Fibroblast of lung (primary cell): ENCODE results near the gene MS4A4E. TPM values are rescaled to one million over a fixed set of nuclear protein-coding genes. Genes with fewer than 3 reads are reported as not detected.

Experiments
- DNase-seq, 2 donors: peaks; one replicate each; pipeline versions ENCODE4 v3.0.0 to v3.0.0-alpha.2; 2010; ENCODE audit warnings: low read depth in 2 of 2
- H2AFZ ChIP-seq: 2 replicates; pipeline ENCODE4 v1.5.1; 2012; ENCODE audit warnings: low read length, control low read depth, inconsistent platforms
- H3K27ac ChIP-seq: 2 replicates; pipeline ENCODE4 v1.5.1; 2011; ENCODE audit warnings: low read length, control low read depth; ENCODE audit not compliant: insufficient read depth
- H3K27me3 ChIP-seq: 2 replicates; pipeline ENCODE4 v1.5.1; 2011; ENCODE audit warnings: mild to moderate bottlenecking, low read length; ENCODE audit not compliant: control insufficient read depth, insufficient read depth
- H3K36me3 ChIP-seq: 2 replicates; pipeline ENCODE4 v1.5.1; 2011; ENCODE audit warnings: low read length; ENCODE audit not compliant: control insufficient read depth, insufficient read depth
- H3K4me1 ChIP-seq: 2 replicates; pipeline ENCODE4 v1.5.1; 2011; ENCODE audit warnings: low read length; ENCODE audit not compliant: control insufficient read depth, insufficient read depth; ENCODE audit errors: extremely low read depth
- H3K4me2 ChIP-seq: 2 replicates; pipeline ENCODE4 v1.5.1; 2011; ENCODE audit warnings: low read length, control low read depth; ENCODE audit not compliant: insufficient read depth; ENCODE audit errors: extremely low read depth
- H3K4me3 ChIP-seq, 4 experiments: fragments of 200-600 bp in 1 of 4; sonication (generic) in 1 of 4; replicated peaks in 1 of 4; 2 replicates each; pipeline ENCODE4 v1.5.1; 2011 to 2016; ENCODE audit warnings: low read length in 4 of 4, low read depth in 3 of 4, mild to moderate bottlenecking in 3 of 4, control low read depth in 2 of 4, inconsistent platforms in 1 of 4, mixed read lengths in 1 of 4; ENCODE audit not compliant: insufficient read depth in 1 of 4; ENCODE audit errors: control extremely low read depth in 1 of 4
- H3K79me2 ChIP-seq: 2 replicates; pipeline ENCODE4 v1.5.1; 2012; ENCODE audit warnings: mild to moderate bottlenecking, low read length, inconsistent platforms; ENCODE audit not compliant: control insufficient read depth, insufficient read depth
- H3K9ac ChIP-seq: 2 replicates; pipeline ENCODE4 v1.5.1; 2011; ENCODE audit warnings: mild to moderate bottlenecking, low read length, control low read depth; ENCODE audit not compliant: insufficient read depth
- H3K9me3 ChIP-seq: 2 replicates; pipeline ENCODE4 v1.5.1; 2012; ENCODE audit warnings: low read depth, low read length; ENCODE audit not compliant: control insufficient read depth, insufficient read depth
- H4K20me1 ChIP-seq: 2 replicates; pipeline ENCODE4 v1.5.1; 2011; ENCODE audit warnings: low read length; ENCODE audit not compliant: control insufficient read depth, insufficient read depth; ENCODE audit errors: extremely low read depth
- EZH2 ChIP-seq: IDR thresholded peaks from 2 replicates; pipeline ENCODE4 v1.5.1; 2012; ENCODE audit warnings: low read length, control low read depth, mild to moderate bottlenecking; ENCODE audit errors: missing control alignments
- polyA plus RNA-seq, 2 donors: library from polyadenylated mRNA; depleted of rRNA in 1 of 2; stranded (reverse) in 1 of 2; unstranded in 1 of 2; fragments of >200 nt; gene quantifications; 2 replicates each; pipeline ENCODE4 v1.2.1, GENCODE V29; 2011 to 2012; ENCODE audit warnings: missing spikeins in 1 of 2
- total RNA-seq: library from RNA; depleted of rRNA; stranded (reverse); fragments of >200 nt; gene quantifications from 2 replicates; pipeline ENCODE4 v1.2.1, GENCODE V29; 2014
- TF ChIP-seq, protein P1 (sequence below), 2 donors: IDR thresholded peaks in 1 of 2; conservative IDR thresholded peaks in 1 of 2; 1 replicate in 1 of 2; 2 replicates in 1 of 2; pipeline ENCODE4 v1.5.1; 2011 to 2012; ENCODE audit warnings: low read length in 2 of 2, control low read depth in 1 of 2, inconsistent platforms in 1 of 2, low read depth in 1 of 2, mild to moderate bottlenecking in 1 of 2

The MS4A4E gene
- total and polyA plus RNA-seq, 2 donors (not counting 1 experiment from before 2014, with no cell fraction given): not detected

DNA sequence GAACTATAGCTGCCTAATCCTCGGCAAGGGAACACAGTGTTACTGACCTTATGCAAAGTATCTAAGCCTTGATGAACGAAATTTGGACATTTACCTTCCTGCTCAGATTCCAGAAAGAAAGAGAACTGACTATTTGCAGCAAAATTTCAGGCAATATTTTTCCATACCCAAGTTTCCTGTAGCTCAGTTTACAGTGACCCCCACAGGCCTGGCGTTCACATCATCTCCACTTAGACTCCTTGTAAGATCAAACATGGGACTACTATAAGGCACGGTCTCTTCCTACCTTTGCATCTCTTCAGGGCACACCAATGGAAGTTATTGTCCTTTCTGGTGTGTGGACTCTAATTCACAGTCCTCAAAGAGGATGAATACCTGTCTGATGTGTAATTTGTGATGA is 81.2 kb downstream of the MS4A4E start:
- Histone ChIP-seq H3K36me3 (no peaks in the 10 kb centered on the region), H3K79me2 (no peaks in the 10 kb centered on the region), H3K27me3 (no peaks in the 10 kb centered on the region), H3K4me3 (no peak overlapping the region), H3K4me2 (no peak overlapping the region), H4K20me1 (no peaks in the 10 kb centered on the region), H3K9me3 (no peaks in the 10 kb centered on the region), H3K9ac (no peak overlapping the region), H2AFZ (no peak overlapping the region), H3K4me1 (no peaks in the 10 kb centered on the region), H3K27ac (no peak overlapping the region)
- no peak for TF ChIP-seq EZH2
- TF ChIP-seq, protein P1, sequence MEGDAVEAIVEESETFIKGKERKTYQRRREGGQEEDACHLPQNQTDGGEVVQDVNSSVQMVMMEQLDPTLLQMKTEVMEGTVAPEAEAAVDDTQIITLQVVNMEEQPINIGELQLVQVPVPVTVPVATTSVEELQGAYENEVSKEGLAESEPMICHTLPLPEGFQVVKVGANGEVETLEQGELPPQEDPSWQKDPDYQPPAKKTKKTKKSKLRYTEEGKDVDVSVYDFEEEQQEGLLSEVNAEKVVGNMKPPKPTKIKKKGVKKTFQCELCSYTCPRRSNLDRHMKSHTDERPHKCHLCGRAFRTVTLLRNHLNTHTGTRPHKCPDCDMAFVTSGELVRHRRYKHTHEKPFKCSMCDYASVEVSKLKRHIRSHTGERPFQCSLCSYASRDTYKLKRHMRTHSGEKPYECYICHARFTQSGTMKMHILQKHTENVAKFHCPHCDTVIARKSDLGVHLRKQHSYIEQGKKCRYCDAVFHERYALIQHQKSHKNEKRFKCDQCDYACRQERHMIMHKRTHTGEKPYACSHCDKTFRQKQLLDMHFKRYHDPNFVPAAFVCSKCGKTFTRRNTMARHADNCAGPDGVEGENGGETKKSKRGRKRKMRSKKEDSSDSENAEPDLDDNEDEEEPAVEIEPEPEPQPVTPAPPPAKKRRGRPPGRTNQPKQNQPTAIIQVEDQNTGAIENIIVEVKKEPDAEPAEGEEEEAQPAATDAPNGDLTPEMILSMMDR (conservative IDR thresholded peaks at IDR 0.05 in 1 of 2, IDR thresholded peaks at IDR 0.05 in 1 of 2; ENCODE audit: low read depth in 1 of 2, low read length in 2 of 2): no peak
- DNase-seq: no peak

DNA sequence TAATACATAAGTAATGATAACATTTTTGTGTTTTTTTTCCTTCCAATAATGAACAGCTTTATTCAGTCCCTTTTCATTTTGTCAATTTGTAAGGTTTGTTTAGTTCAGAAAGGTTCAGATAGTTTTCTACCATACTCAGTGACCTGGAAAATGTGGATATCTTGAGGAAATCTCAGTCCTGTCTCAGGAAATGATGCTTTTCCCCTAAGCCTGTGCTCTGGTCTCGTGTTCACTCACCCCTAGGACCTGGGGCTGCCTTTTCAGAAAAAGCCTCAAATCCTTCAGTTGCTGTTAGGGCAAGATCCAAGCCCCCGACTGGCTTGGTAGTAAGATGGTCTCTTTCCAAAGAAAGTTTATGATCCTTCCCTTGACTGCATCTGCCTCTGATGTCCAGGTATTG is 81.8 kb downstream of the MS4A4E start:
- no peak overlapping the region for H2AFZ ChIP-seq
- H3K4me3 ChIP-seq: no peak overlapping the region
- DNase-seq: no peak
- no peaks in the 10 kb centered on the region for H3K79me2 ChIP-seq
- H3K9me3 ChIP-seq: no peaks in the 10 kb centered on the region
- H3K4me1 ChIP-seq: no peaks in the 10 kb centered on the region
- H3K9ac ChIP-seq: no peak overlapping the region
- no peaks in the 10 kb centered on the region for H4K20me1 ChIP-seq
- no peaks in the 10 kb centered on the region for H3K36me3 ChIP-seq
- no peak overlapping the region for H3K27ac ChIP-seq
- H3K27me3 ChIP-seq: no peaks in the 10 kb centered on the region
- no peak overlapping the region for H3K4me2 ChIP-seq
- no peak for TF ChIP-seq EZH2
- TF ChIP-seq, protein P1 (conservative IDR thresholded peaks at IDR 0.05 in 1 of 2, IDR thresholded peaks at IDR 0.05 in 1 of 2; ENCODE audit: low read depth in 1 of 2, low read length in 2 of 2): no peak

DNA sequence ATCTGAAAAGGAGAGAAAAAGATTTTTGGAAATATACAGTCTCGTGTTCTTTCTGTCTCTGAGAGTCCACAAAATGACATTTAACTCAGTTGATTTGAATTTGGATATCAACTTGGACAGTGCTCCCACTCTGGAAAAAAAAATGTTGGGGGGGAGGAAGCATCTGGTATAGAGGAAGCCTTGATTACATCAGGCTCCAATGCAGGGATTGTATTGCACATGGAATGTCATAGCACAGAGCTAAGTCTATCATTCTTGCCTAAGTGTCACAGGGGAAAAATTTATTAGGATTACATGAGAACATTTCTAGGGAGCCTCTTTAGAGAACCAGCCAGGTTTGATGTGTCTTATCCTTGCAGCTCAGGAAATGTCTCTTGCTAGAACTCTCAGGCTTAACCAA is 83.1 kb downstream of the MS4A4E start:
- Histone ChIP-seq H3K27me3 (no peaks in the 10 kb centered on the region), H3K79me2 (no peaks in the 10 kb centered on the region), H3K36me3 (no peaks in the 10 kb centered on the region), H3K4me2 (no peak overlapping the region), H3K9me3 (no peaks in the 10 kb centered on the region), H4K20me1 (no peaks in the 10 kb centered on the region), H3K27ac (no peak overlapping the region), H3K4me1 (no peaks in the 10 kb centered on the region), H2AFZ (no peak overlapping the region), H3K4me3 (no peak overlapping the region), H3K9ac (no peak overlapping the region)
- TF ChIP-seq, protein P1 (conservative IDR thresholded peaks at IDR 0.05 in 1 of 2, IDR thresholded peaks at IDR 0.05 in 1 of 2; ENCODE audit: low read depth in 1 of 2, low read length in 2 of 2): no peak
- TF ChIP-seq EZH2: no peak
- no peak for DNase-seq
